ENCODE data around the gene INTS1.

The INTS1 gene

GRCh38 chr7:1441615-1442354 lies 62.4 kb downstream of the INTS1 start:
- Histone ChIP-seq H3K27ac (ENCODE audit: low read depth, low read length) (no peak overlapping the region), H3F3A (ENCODE audit: control insufficient read depth, insufficient read depth) (peaks cover 5% of the 10 kb centered on the region; the same call in 1 of the 2 replicates), H3K4me3 (ENCODE audit: low read length) (no peak overlapping the region), H3K4me1 (ENCODE audit: control insufficient read depth, low read length) (no peaks in the 10 kb centered on the region), H3K36me3 (ENCODE audit: control insufficient read depth, low read length) (no peaks in the 10 kb centered on the region), H3K9me3 (ENCODE audit: control insufficient read depth, insufficient read depth, low read length) (peaks cover 7% of the 10 kb centered on the region; the same call in 1 of the 2 replicates), H4K20me1 (ENCODE audit: control insufficient read depth, insufficient read depth, low read depth, low read length) (no peaks in the 10 kb centered on the region), H3K9me2 (replicated peaks; ENCODE audit: control insufficient read depth, low read length) (no peaks in the 10 kb centered on the region), H3K4me2 (ENCODE audit: low read length) (no peak overlapping the region), H3K79me2 (ENCODE audit: control insufficient read depth, low read length) (no peaks in the 10 kb centered on the region), H3K27me3 (ENCODE audit: control insufficient read depth, low read length) (0 out of 2 replicates have a peak, but pooled peaks cover 1% of the 10 kb centered on the region)
- TF ChIP-seq EZH2phosphoT487 (IDR thresholded peaks at IDR 0.05; ENCODE audit: borderline replicate concordance, low read length) (no peak), CTCF (IDR thresholded peaks at IDR 0.05; ENCODE audit: low read depth, low read length, poor library complexity, severe bottlenecking) (no peak)

GRCh38 chr7:1440620-1441019 lies 63.6 kb downstream of the INTS1 start:
- Histone ChIP-seq H3K4me1 (ENCODE audit: control insufficient read depth, low read length) (no peaks in the 10 kb centered on the region), H3K27ac (ENCODE audit: low read depth, low read length) (no peak overlapping the region), H3K36me3 (ENCODE audit: control insufficient read depth, low read length) (no peaks in the 10 kb centered on the region), H3K27me3 (ENCODE audit: control insufficient read depth, low read length) (no peaks in the 10 kb centered on the region), H4K20me1 (ENCODE audit: control insufficient read depth, insufficient read depth, low read depth, low read length) (no peaks in the 10 kb centered on the region), H3K79me2 (ENCODE audit: control insufficient read depth, low read length) (no peaks in the 10 kb centered on the region), H3K4me2 (ENCODE audit: low read length) (no peak overlapping the region), H3K9me2 (replicated peaks; ENCODE audit: control insufficient read depth, low read length) (no peaks in the 10 kb centered on the region), H3F3A (ENCODE audit: control insufficient read depth, insufficient read depth) (peaks cover 5% of the 10 kb centered on the region; the same call in 1 of the 2 replicates), H3K9me3 (ENCODE audit: control insufficient read depth, insufficient read depth, low read length) (peaks cover 7% of the 10 kb centered on the region; the same call in 1 of the 2 replicates), H3K4me3 (ENCODE audit: low read length) (no peak overlapping the region)
- TF ChIP-seq EZH2phosphoT487 (IDR thresholded peaks at IDR 0.05; ENCODE audit: borderline replicate concordance, low read length) = no peak
- TF ChIP-seq CTCF (IDR thresholded peaks at IDR 0.05; ENCODE audit: low read depth, low read length, poor library complexity, severe bottlenecking) = no peak

GRCh38 chr7:1439373-1440363 lies 64.5 kb downstream of the INTS1 start:
- Histone ChIP-seq H3K4me1 (ENCODE audit: control insufficient read depth, low read length) (no peaks in the 10 kb centered on the region), H4K20me1 (ENCODE audit: control insufficient read depth, insufficient read depth, low read depth, low read length) (no peaks in the 10 kb centered on the region), H3K79me2 (ENCODE audit: control insufficient read depth, low read length) (no peaks in the 10 kb centered on the region), H3K4me3 (ENCODE audit: low read length) (no peak overlapping the region), H3K27ac (ENCODE audit: low read depth, low read length) (no peak overlapping the region), H3K36me3 (ENCODE audit: control insufficient read depth, low read length) (no peaks in the 10 kb centered on the region), H3F3A (ENCODE audit: control insufficient read depth, insufficient read depth) (peaks cover 5% of the 10 kb centered on the region; the same call in 1 of the 2 replicates), H3K9me3 (ENCODE audit: control insufficient read depth, insufficient read depth, low read length) (peaks cover 7% of the 10 kb centered on the region; the same call in 1 of the 2 replicates), H3K27me3 (ENCODE audit: control insufficient read depth, low read length) (no peaks in the 10 kb centered on the region), H3K9me2 (replicated peaks; ENCODE audit: control insufficient read depth, low read length) (no peaks in the 10 kb centered on the region), H3K4me2 (ENCODE audit: low read length) (no peak overlapping the region)
- no peak for TF ChIP-seq CTCF (IDR thresholded peaks at IDR 0.05; ENCODE audit: low read depth, low read length, poor library complexity, severe bottlenecking)
- no peak for TF ChIP-seq EZH2phosphoT487 (IDR thresholded peaks at IDR 0.05; ENCODE audit: borderline replicate concordance, low read length)
